SJSA1 (cell line): ENCODE results near the gene ZKSCAN2. TPM values are rescaled to one million over a fixed set of nuclear protein-coding genes. Genes with fewer than 3 reads are reported as not detected.

Experiments
- DNase-seq, 2 experiments: peaks; one replicate each; pipeline ENCODE4 v3.0.0-alpha.2; 2015 to 2020; ENCODE audit warnings: low spot score in 2 of 2, low read depth in 1 of 2
- H3K27ac ChIP-seq: fragments of 250-450 bp; sonication (Bioruptor Pico); 2 replicates; pipeline ENCODE4 v1.5.1; 2020; ENCODE audit warnings: mild to moderate bottlenecking, moderate library complexity
- H3K27me3 ChIP-seq: fragments of 250-450 bp; sonication (Bioruptor Pico); replicated peaks from 2 replicates; pipeline ENCODE4 v1.5.1; 2020; ENCODE audit warnings: mild to moderate bottlenecking, moderate library complexity
- H3K36me3 ChIP-seq: fragments of 250-450 bp; sonication (Bioruptor Pico); 2 replicates; pipeline ENCODE4 v1.5.1; 2020; ENCODE audit warnings: mild to moderate bottlenecking
- H3K4me1 ChIP-seq: fragments of 250-450 bp; sonication (Bioruptor Pico); replicated peaks from 2 replicates; pipeline ENCODE4 v1.6.1; 2021; ENCODE audit warnings: mild to moderate bottlenecking
- H3K4me3 ChIP-seq: fragments of 250-450 bp; sonication (Bioruptor Pico); 2 replicates; pipeline ENCODE4 v1.5.1; 2020; ENCODE audit warnings: mild to moderate bottlenecking
- H3K9me3 ChIP-seq: fragments of 250-450 bp; sonication (Bioruptor Pico); replicated peaks from 2 replicates; pipeline ENCODE4 v1.5.1; 2020; ENCODE audit warnings: mild to moderate bottlenecking
- total RNA-seq: library from RNA; depleted of rRNA; stranded (reverse); fragments of >200 nt; shearing (Covaris generic); gene quantifications from 2 replicates; pipeline ENCODE4 v1.2.3, GENCODE V29; 2014; rRNA removed

Gene ZKSCAN2
- total RNA-seq, 1 experiment from 2014 or later = 4.1 TPM

GRCh38 chr16:25212636-25213035, 45.0 kb downstream of the ZKSCAN2 start:
- no peak overlapping the region for H3K27ac ChIP-seq
- H3K4me3 ChIP-seq = no peak overlapping the region
- no peak for DNase-seq
- H3K4me1 ChIP-seq = no peaks in the 10 kb centered on the region
- H3K27me3 ChIP-seq = no peaks in the 10 kb centered on the region
- H3K9me3 ChIP-seq = no peaks in the 10 kb centered on the region
- H3K36me3 ChIP-seq = no peaks in the 10 kb centered on the region

GRCh38 chr16:25210758-25211157, 46.9 kb downstream of the ZKSCAN2 start:
- H3K4me1 ChIP-seq = no peaks in the 10 kb centered on the region
- DNase-seq = no peak
- H3K36me3 ChIP-seq = no peaks in the 10 kb centered on the region
- H3K27ac ChIP-seq = no peak overlapping the region
- no peaks in the 10 kb centered on the region for H3K27me3 ChIP-seq
- no peaks in the 10 kb centered on the region for H3K9me3 ChIP-seq
- H3K4me3 ChIP-seq = no peak overlapping the region

- Histone ChIP-seq H3K36me3 (no peaks in the 10 kb centered on the region), H3K4me1 (no peaks in the 10 kb centered on the region), H3K27me3 (no peaks in the 10 kb centered on the region), H3K4me3 (no peak overlapping the region), H3K9me3 (no peaks in the 10 kb centered on the region), H3K27ac (no peak overlapping the region)
- DNase-seq = no peak
Observed at GRCh38 chr16:25199457-25199856, 58.2 kb downstream of the ZKSCAN2 start.

- Histone ChIP-seq H3K36me3 (no peaks in the 10 kb centered on the region), H3K27me3 (no peaks in the 10 kb centered on the region), H3K4me3 (no peak overlapping the region), H3K27ac (no peak overlapping the region), H3K4me1 (no peaks in the 10 kb centered on the region), H3K9me3 (no peaks in the 10 kb centered on the region)
- no peak for DNase-seq
Observed at GRCh38 chr16:25198021-25198420, 59.6 kb downstream of the ZKSCAN2 start.

GRCh38 chr16:25194273-25194878, 63.3 kb downstream of the ZKSCAN2 start:
- H3K4me1 ChIP-seq = no peaks in the 10 kb centered on the region
- H3K27me3 ChIP-seq = no peaks in the 10 kb centered on the region
- H3K9me3 ChIP-seq = no peaks in the 10 kb centered on the region
- H3K4me3 ChIP-seq = no peak overlapping the region
- no peak for DNase-seq
- H3K27ac ChIP-seq = no peak overlapping the region
- H3K36me3 ChIP-seq = no peaks in the 10 kb centered on the region

- H3K4me3 ChIP-seq = no peak overlapping the region
- H3K27ac ChIP-seq = no peak overlapping the region
- no peaks in the 10 kb centered on the region for H3K4me1 ChIP-seq
- no peak for DNase-seq
- no peaks in the 10 kb centered on the region for H3K9me3 ChIP-seq
- H3K27me3 ChIP-seq = no peaks in the 10 kb centered on the region
- no peaks in the 10 kb centered on the region for H3K36me3 ChIP-seq
Observed at GRCh38 chr16:25192096-25192495, 65.5 kb downstream of the ZKSCAN2 start.

GRCh38 chr16:25189305-25189704, 68.3 kb downstream of the ZKSCAN2 start:
- H3K27me3 ChIP-seq = no peaks in the 10 kb centered on the region
- H3K4me3 ChIP-seq = no peak overlapping the region
- H3K4me1 ChIP-seq = no peaks in the 10 kb centered on the region
- no peak for DNase-seq
- H3K36me3 ChIP-seq = no peaks in the 10 kb centered on the region
- H3K9me3 ChIP-seq = no peaks in the 10 kb centered on the region
- no peak overlapping the region for H3K27ac ChIP-seq

GRCh38 chr16:25187491-25187795, 70.2 kb downstream of the ZKSCAN2 start:
- Histone ChIP-seq H3K4me3 (no peak overlapping the region), H3K36me3 (no peaks in the 10 kb centered on the region), H3K27me3 (no peaks in the 10 kb centered on the region; the same call in 1 of the 2 replicates), H3K9me3 (no peaks in the 10 kb centered on the region), H3K27ac (no peak overlapping the region), H3K4me1 (no peaks in the 10 kb centered on the region)
- no peak for DNase-seq

Other genes with a start within 250 kb of the ZKSCAN2 start
- gene ARHGAP17, start 242.5 kb downstream of the ZKSCAN2 start, total RNA-seq = 34.5 and 39.0 TPM in 2 replicates
- gene LCMT1, start 146.1 kb downstream of the ZKSCAN2 start, total RNA-seq = 36.3 and 54.3 TPM in 2 replicates
- gene AQP8, start 40.9 kb downstream of the ZKSCAN2 start, total RNA-seq = not detected in 2 replicates